CD14-positive monocyte (primary cell): ENCODE data around the gene SVIL. TPM values are rescaled to one million over a fixed set of nuclear protein-coding genes. Genes with fewer than 3 reads are reported as not detected.

Experiments used
- DNase-seq, 3 donors: peaks; one replicate each; pipeline ENCODE4 v3.0.0-alpha.2; 2011 to 2022
- H2AFZ ChIP-seq: 2 replicates; pipeline ENCODE4 v1.6.0; 2012; ENCODE audit warnings: mild to moderate bottlenecking, low read depth, low read length, inconsistent platforms; ENCODE audit not compliant: insufficient read depth, poor library complexity, severe bottlenecking
- H3K27ac ChIP-seq, 2 donors: 1 replicate in 1 of 2; 2 replicates in 1 of 2; pipeline ENCODE4 v1.5.1; 2012 to 2013; ENCODE audit warnings: low read length in 2 of 2, control low read depth in 1 of 2, inconsistent platforms in 1 of 2, low read depth in 1 of 2, mild to moderate bottlenecking in 1 of 2
- H3K27me3 ChIP-seq, 2 donors: one replicate each; pipeline versions ENCODE4 v1.6.0 to v1.6.1; 2011 to 2013; ENCODE audit warnings: low read length in 2 of 2; ENCODE audit not compliant: control insufficient read depth in 2 of 2, insufficient read depth in 2 of 2
- H3K36me3 ChIP-seq, 2 donors: replicated peaks in 1 of 2; 1 replicate in 1 of 2; 2 replicates in 1 of 2; pipeline versions ENCODE4 v1.5.1 to v1.6.1; 2012 to 2013; ENCODE audit warnings: low read length in 2 of 2, control low read depth in 1 of 2, inconsistent platforms in 1 of 2, mild to moderate bottlenecking in 1 of 2; ENCODE audit not compliant: insufficient read depth in 2 of 2, control insufficient read depth in 1 of 2
- H3K4me1 ChIP-seq, 2 donors: 1 replicate in 1 of 2; 2 replicates in 1 of 2; pipeline versions ENCODE4 v1.5.1 to v1.6.1; 2012 to 2013; ENCODE audit warnings: low read length in 2 of 2, control low read depth in 1 of 2, inconsistent platforms in 1 of 2, mild to moderate bottlenecking in 1 of 2, moderate library complexity in 1 of 2; ENCODE audit not compliant: insufficient read depth in 2 of 2, control insufficient read depth in 1 of 2
- H3K4me2 ChIP-seq: replicated peaks from 2 replicates; pipeline ENCODE3; 2012; ENCODE audit warnings: low read length, moderate library complexity, mild to moderate bottlenecking; ENCODE audit not compliant: poor library complexity, severe bottlenecking; ENCODE audit errors: extremely low read depth
- H3K4me3 ChIP-seq, 3 experiments: fragments of 200-600 bp in 1 of 3; sonication (generic) in 1 of 3; replicated peaks in 1 of 3; 1 replicate in 2 of 3; 2 replicates in 1 of 3; pipeline ENCODE4 v1.5.1; 2011 to 2013; ENCODE audit warnings: low read length in 3 of 3, mild to moderate bottlenecking in 3 of 3, control low read depth in 2 of 3, low read depth in 2 of 3, inconsistent platforms in 1 of 3, moderate library complexity in 1 of 3
- H3K79me2 ChIP-seq: 2 replicates; pipeline ENCODE4 v1.6.0; 2012; ENCODE audit warnings: mild to moderate bottlenecking, control low read depth, inconsistent platforms, low read length, moderate library complexity; ENCODE audit not compliant: insufficient read depth
- H3K9ac ChIP-seq: 2 replicates; pipeline ENCODE4 v1.6.0; 2017; ENCODE audit warnings: low read length, mild to moderate bottlenecking; ENCODE audit not compliant: insufficient read depth, poor library complexity, severe bottlenecking
- H3K9me3 ChIP-seq, 2 donors: replicated peaks in 1 of 2; 1 replicate in 1 of 2; 2 replicates in 1 of 2; pipeline versions ENCODE4 v1.5.1 to v1.6.1; 2012 to 2013; ENCODE audit warnings: low read length in 2 of 2, control low read depth in 1 of 2; ENCODE audit not compliant: control insufficient read depth in 1 of 2, insufficient read depth in 1 of 2
- H4K20me1 ChIP-seq: 2 replicates; pipeline ENCODE4 v1.6.0; 2012; ENCODE audit warnings: mild to moderate bottlenecking, low read length, control low read depth, moderate library complexity; ENCODE audit not compliant: insufficient read depth
- H3K27ac Mint-ChIP-seq, 7 donors: one replicate each; pipeline ENCODE4 v1.8.0; 2020; ENCODE audit warnings: mild to moderate bottlenecking in 7 of 7, mixed read lengths in 7 of 7, moderate library complexity in 6 of 7, inconsistent platforms in 2 of 7
- H3K27me3 Mint-ChIP-seq, 3 donors: one replicate each; pipeline ENCODE4 v1.8.0; 2021 to 2022; ENCODE audit warnings: low read depth in 3 of 3, mild to moderate bottlenecking in 3 of 3, mixed read lengths in 3 of 3, moderate library complexity in 3 of 3, inconsistent platforms in 1 of 3
- H3K36me3 Mint-ChIP-seq, 2 donors: one replicate each; pipeline ENCODE4 v1.8.0; 2020; ENCODE audit warnings: mixed read lengths in 2 of 2, inconsistent platforms in 1 of 2, mild to moderate bottlenecking in 1 of 2
- H3K4me1 Mint-ChIP-seq: one replicate; pipeline ENCODE4 v1.8.0; 2020; ENCODE audit warnings: mild to moderate bottlenecking, mixed read lengths
- H3K4me3 Mint-ChIP-seq, 2 donors: one replicate each; pipeline ENCODE4 v1.8.0; 2020; ENCODE audit warnings: mild to moderate bottlenecking in 2 of 2, mixed read lengths in 2 of 2, moderate library complexity in 1 of 2
- H3K9me3 Mint-ChIP-seq, 7 donors: one replicate each; pipeline ENCODE4 v1.8.0; 2020 to 2022; ENCODE audit warnings: mixed read lengths in 7 of 7, mild to moderate bottlenecking in 6 of 7, moderate library complexity in 6 of 7, inconsistent platforms in 2 of 7
- WGBS: methylation state at CpG from one replicate; pipeline ENCODE4 v1.1.5; 2013; ENCODE audit warnings: missing lambda C conversion rate; ENCODE audit not compliant: insufficient coverage; 5-methylcytosine and 5-hydroxymethylcytosine counted together
- intact Hi-C, 2 donors: fragments of 100-400 bp; cut with micrococcal nuclease; formaldehyde crosslinking; loops; one replicate each; pipeline versions ENCODE4 v1.15.0 to v1.15.1; 2023
- polyA plus RNA-seq, 3 donors: library from polyadenylated mRNA; depleted of rRNA in 1 of 3; unstranded in 2 of 3; stranded (reverse) in 1 of 3; fragments of 300-500 nt in 2 of 3; fragments of >200 nt in 1 of 3; fragmentation: Illumina TruSeq in 2 of 3; gene quantifications; 1 replicate in 2 of 3; 2 replicates in 1 of 3; pipeline ENCODE4 v1.2.3, GENCODE V29; 2012 to 2021
- TF ChIP-seq, protein P1 (sequence below): fragments of 200-600 bp; IDR thresholded peaks from one replicate; pipeline ENCODE4 v1.8.0; 2022; ENCODE audit warnings: antibody characterized with exemption, mild to moderate bottlenecking

The SVIL gene
- polyA plus RNA-seq, 3 donors, result 2.1 to 14.3 (median 5.8) TPM

DNA sequence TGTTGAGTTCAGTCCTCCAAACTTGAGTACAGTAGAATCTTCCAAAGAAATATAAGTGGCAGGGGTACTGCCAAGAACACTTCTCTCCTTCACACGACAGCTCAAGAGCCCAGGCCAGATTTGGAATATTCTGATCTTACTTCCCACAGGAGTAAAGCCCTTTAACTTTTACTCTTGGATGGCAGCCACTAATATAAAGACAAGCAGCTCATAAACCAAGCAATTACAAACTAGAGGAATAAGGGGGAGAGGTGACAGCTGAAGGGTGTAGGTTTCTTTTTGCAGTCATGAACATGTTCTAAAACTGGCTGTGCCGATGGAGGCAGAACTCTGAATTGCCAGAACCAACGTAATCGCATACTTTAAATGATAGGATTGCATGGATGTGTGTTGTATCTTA is 74.8 kb downstream of the SVIL start:
- no peaks in the 10 kb centered on the region for H3K9me3 ChIP-seq
- Mint-ChIP-seq H3K36me3 (peaks cover 19 to 43% of the 10 kb centered on the region in 2 donors), H3K4me3 (no peak overlapping the region), H3K4me1 (peaks cover 30% of the 10 kb centered on the region), H3K9me3 (peaks cover 0 to 6% (median 0%) of the 10 kb centered on the region in 7 donors), H3K27me3 (peaks cover 0 to 2% (median 0%) of the 10 kb centered on the region in 3 donors), H3K27ac (no peak overlapping the region)
- no peak overlapping the region for H3K9ac ChIP-seq
- WGBS, result no CpG with 5 or more reads among the region's 4 CpGs
- H3K79me2 ChIP-seq, result no peaks in the 10 kb centered on the region
- no peak overlapping the region for H3K27ac ChIP-seq
- no peak for DNase-seq
- no peak overlapping the region for H3K4me2 ChIP-seq
- no peak overlapping the region for H2AFZ ChIP-seq
- TF ChIP-seq, protein P1, sequence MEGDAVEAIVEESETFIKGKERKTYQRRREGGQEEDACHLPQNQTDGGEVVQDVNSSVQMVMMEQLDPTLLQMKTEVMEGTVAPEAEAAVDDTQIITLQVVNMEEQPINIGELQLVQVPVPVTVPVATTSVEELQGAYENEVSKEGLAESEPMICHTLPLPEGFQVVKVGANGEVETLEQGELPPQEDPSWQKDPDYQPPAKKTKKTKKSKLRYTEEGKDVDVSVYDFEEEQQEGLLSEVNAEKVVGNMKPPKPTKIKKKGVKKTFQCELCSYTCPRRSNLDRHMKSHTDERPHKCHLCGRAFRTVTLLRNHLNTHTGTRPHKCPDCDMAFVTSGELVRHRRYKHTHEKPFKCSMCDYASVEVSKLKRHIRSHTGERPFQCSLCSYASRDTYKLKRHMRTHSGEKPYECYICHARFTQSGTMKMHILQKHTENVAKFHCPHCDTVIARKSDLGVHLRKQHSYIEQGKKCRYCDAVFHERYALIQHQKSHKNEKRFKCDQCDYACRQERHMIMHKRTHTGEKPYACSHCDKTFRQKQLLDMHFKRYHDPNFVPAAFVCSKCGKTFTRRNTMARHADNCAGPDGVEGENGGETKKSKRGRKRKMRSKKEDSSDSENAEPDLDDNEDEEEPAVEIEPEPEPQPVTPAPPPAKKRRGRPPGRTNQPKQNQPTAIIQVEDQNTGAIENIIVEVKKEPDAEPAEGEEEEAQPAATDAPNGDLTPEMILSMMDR, result no peak
- H4K20me1 ChIP-seq, result no peaks in the 10 kb centered on the region
- no peaks in the 10 kb centered on the region for H3K27me3 ChIP-seq
- H3K36me3 ChIP-seq, result peaks cover 0 to 28% of the 10 kb centered on the region in 2 donors
- H3K4me1 ChIP-seq, result peaks cover 20 to 28% of the 10 kb centered on the region in 2 donors
- intact Hi-C loops, result loop anchor here in 1 of 2 donors (10.0 kb wide), 1 partner anchor 175 kb away; no protein-coding TSS in a partner anchor
- H3K4me3 ChIP-seq, result no peak overlapping the region

DNA sequence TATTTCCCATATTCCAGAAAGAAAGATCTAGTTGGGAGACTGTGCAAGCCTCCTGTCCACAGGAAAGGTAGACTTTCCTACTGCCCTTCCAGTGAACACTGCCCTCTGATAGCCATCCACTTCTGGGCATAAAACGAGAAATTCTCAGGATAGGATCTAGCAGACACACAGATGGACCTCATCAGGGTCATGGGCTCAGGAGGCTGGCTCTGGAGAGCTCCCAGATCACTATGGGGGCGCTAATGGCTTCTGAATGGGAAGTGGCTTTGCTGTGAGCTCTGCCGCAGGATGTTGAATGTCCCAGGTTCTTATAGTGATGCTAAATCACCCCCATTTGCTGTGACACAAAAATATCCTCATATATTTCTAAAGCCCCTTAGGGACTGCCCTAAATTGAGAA is 77.1 kb downstream of the SVIL start:
- H4K20me1 ChIP-seq, result no peaks in the 10 kb centered on the region
- no peaks in the 10 kb centered on the region for H3K9me3 ChIP-seq
- peaks cover 26 to 48% of the 10 kb centered on the region in 2 donors for H3K36me3 Mint-ChIP-seq
- H3K4me1 Mint-ChIP-seq, result peaks cover 25% of the 10 kb centered on the region
- peaks cover 0 to 2% (median 0%) of the 10 kb centered on the region in 3 donors for H3K27me3 Mint-ChIP-seq
- DNase-seq, result no peak
- TF ChIP-seq, protein P1, result no peak
- H3K4me1 ChIP-seq, result peaks cover 9 to 23% of the 10 kb centered on the region in 2 donors
- no peak overlapping the region for H2AFZ ChIP-seq
- H3K4me3 ChIP-seq, result no peak overlapping the region
- H3K36me3 ChIP-seq, result peaks cover 0 to 47% of the 10 kb centered on the region in 2 donors
- H3K4me2 ChIP-seq, result no peak overlapping the region
- no peaks in the 10 kb centered on the region for H3K79me2 ChIP-seq
- peaks cover 0 to 6% (median 0%) of the 10 kb centered on the region in 7 donors for H3K9me3 Mint-ChIP-seq
- no peak overlapping the region for H3K27ac Mint-ChIP-seq
- no peaks in the 10 kb centered on the region for H3K27me3 ChIP-seq
- no peak overlapping the region for H3K27ac ChIP-seq
- whole genome bisulfite sequencing, result 80% methylated on average over 1 of the region's 3 CpGs
- intact Hi-C loops, result loop anchor here in 1 of 2 donors (10.0 kb wide), 1 partner anchor 177 kb away; no protein-coding TSS in a partner anchor
- no peak overlapping the region for H3K9ac ChIP-seq
- H3K4me3 Mint-ChIP-seq, result no peak overlapping the region
